ENCODE measurements around the gene DPP4.
"Not testable (repeated sequence)": the region's sequence is repeated elsewhere in the genome, so short reads cannot be mapped to it uniquely, and the experiment has no call there.

The DPP4 gene

DNA sequence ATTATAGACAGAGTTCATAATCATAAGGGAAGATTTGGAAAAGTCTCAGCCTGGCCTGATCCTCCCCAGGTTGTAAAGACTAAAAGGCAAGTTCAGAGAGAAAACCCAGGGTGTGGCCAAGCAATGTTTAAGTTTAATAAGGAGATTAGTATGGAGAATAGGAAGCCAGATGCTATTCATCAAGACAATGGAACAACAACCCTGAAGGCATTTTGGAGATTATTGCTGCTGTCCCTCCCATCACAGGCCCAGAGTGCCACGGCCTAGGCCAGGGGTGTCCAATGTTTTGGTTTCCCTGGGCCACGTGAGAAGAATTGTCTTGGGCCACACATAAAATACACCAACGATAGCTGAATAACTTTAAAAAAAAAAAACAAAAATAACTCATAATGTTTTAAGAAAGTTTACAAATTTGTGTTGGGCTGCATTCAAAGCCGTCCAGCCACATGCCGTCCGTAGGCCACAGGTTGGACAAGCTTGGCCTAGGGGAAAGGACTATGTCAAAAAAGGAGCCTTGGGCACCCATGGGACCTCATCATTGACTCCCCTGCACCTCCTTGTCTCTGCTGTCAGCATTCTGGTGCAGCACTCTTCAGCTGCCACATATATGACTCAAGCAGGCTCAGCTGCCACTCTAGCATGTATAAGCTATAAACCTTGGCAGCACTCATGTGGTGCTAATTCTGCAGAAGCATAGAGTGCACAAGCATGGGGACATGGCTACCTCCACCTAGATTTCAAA, 20.8 kb downstream of the DPP4 start:
- Histone ChIP-seq H3K9ac (ENCODE audit: low read depth, low read length) (no peak overlapping the region), H3K4me2 (ENCODE audit: low read length) (no peak overlapping the region), H3K4me3 (ENCODE audit: low read length) (no peak overlapping the region), H3K9me3 (replicated peaks; ENCODE audit: low read length) (peaks cover 9% of the 10 kb centered on the region), H3K36me3 (ENCODE audit: insufficient read depth, low read length) (no peaks in the 10 kb centered on the region), H3K4me1 (ENCODE audit: control insufficient read depth, insufficient read depth, low read length) (no peaks in the 10 kb centered on the region), H3K27me3 (ENCODE audit: control insufficient read depth, insufficient read depth, low read length) (no peaks in the 10 kb centered on the region)

DNA sequence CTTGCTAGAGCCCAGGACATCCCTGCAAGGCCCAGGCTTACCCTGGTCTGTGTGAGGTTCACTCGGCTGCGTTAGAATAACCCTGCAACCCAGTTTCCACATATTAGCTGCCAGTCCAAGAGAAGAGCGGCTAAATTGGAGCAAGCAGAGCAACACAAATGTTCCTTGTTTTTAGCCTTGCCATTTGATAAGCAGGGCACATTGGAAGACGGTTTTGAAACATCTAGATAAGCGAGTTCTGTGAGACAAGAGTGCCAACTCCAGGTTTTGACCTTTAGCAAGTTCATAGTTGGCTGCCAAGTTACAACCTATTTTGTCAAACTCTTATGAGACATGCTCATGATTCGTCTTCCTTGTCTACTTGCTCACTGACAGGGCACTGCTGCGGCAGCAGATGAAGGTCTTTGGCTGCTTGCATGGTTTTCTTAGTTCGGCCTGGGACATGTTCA, 23.5 kb downstream of the DPP4 start:
- H3K4me2 ChIP-seq (ENCODE audit: low read length), result no peak overlapping the region
- H3K9me3 ChIP-seq (replicated peaks; ENCODE audit: low read length), result no peaks in the 10 kb centered on the region
- no peaks in the 10 kb centered on the region for H3K27me3 ChIP-seq (ENCODE audit: control insufficient read depth, insufficient read depth, low read length)
- H3K36me3 ChIP-seq (ENCODE audit: insufficient read depth, low read length), result no peaks in the 10 kb centered on the region
- no peak overlapping the region for H3K4me3 ChIP-seq (ENCODE audit: low read length)
- H3K4me1 ChIP-seq (ENCODE audit: control insufficient read depth, insufficient read depth, low read length), result no peaks in the 10 kb centered on the region
- no peak overlapping the region for H3K9ac ChIP-seq (ENCODE audit: low read depth, low read length)

GRCh38 chr2:162049089-162049488, 24.9 kb downstream of the DPP4 start:
- not testable (repeated sequence) for H3K36me3 ChIP-seq (ENCODE audit: insufficient read depth, low read length); H3K27me3 ChIP-seq (ENCODE audit: control insufficient read depth, insufficient read depth, low read length); H3K4me3 ChIP-seq (ENCODE audit: low read length); H3K4me2 ChIP-seq (ENCODE audit: low read length); H3K9ac ChIP-seq (ENCODE audit: low read depth, low read length); H3K4me1 ChIP-seq (ENCODE audit: control insufficient read depth, insufficient read depth, low read length); H3K9me3 ChIP-seq (replicated peaks; ENCODE audit: low read length)

DNA sequence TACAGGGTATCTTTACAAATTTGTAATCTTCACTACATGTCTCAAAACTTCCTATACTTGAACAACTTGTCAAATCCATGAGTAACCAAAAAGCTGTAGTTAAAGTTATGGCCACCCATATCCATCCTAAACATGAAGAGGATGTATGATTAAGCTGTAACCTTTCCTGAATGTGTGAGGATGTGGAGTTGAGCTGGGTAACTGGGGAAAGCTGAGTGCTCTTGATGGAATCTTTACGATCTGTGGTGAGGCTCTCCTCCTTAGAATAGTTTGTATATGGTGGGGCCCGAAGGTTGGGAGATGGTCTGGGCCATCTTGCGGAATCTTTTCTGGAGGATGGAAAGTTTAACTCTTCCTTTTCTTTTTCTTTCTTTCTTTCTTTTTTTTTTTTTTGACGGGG, 29.4 kb downstream of the DPP4 start:
- Histone ChIP-seq H3K9me3 (replicated peaks; ENCODE audit: low read length) (no peaks in the 10 kb centered on the region), H3K4me3 (ENCODE audit: low read length) (no peak overlapping the region), H3K4me2 (ENCODE audit: low read length) (no peak overlapping the region), H3K36me3 (ENCODE audit: insufficient read depth, low read length) (peaks cover 11% of the 10 kb centered on the region), H3K9ac (ENCODE audit: low read depth, low read length) (no peak overlapping the region), H3K4me1 (ENCODE audit: control insufficient read depth, insufficient read depth, low read length) (no peaks in the 10 kb centered on the region), H3K27me3 (ENCODE audit: control insufficient read depth, insufficient read depth, low read length) (no peaks in the 10 kb centered on the region)

GRCh38 chr2:162043132-162043531, 30.9 kb downstream of the DPP4 start:
- H3K4me3 ChIP-seq (ENCODE audit: low read length), result no peak overlapping the region
- H3K4me2 ChIP-seq (ENCODE audit: low read length), result no peak overlapping the region
- no peaks in the 10 kb centered on the region for H3K27me3 ChIP-seq (ENCODE audit: control insufficient read depth, insufficient read depth, low read length)
- H3K9me3 ChIP-seq (replicated peaks; ENCODE audit: low read length), result no peaks in the 10 kb centered on the region
- peaks cover 16% of the 10 kb centered on the region for H3K36me3 ChIP-seq (ENCODE audit: insufficient read depth, low read length)
- H3K9ac ChIP-seq (ENCODE audit: low read depth, low read length), result no peak overlapping the region
- no peaks in the 10 kb centered on the region for H3K4me1 ChIP-seq (ENCODE audit: control insufficient read depth, insufficient read depth, low read length)

DNA sequence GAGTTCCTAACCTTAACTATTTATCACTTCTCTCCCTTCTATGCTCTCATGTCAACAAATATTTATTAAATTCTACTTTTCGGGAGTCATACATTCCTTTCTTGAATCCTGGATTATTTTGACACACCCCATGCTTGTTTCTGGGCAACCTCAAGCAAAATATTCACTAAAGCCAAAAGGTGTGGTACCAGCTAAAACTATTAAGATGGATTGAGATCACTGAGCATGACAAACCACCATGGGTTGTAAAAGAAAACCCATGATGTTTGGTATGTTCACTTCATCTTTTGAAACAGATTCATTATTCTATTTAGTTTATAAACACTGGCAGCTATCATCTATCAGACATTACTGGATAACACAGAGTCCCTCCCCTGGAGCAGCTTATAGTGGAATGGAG, 32.5 kb downstream of the DPP4 start:
- Histone ChIP-seq H3K4me3 (ENCODE audit: low read length) (no peak overlapping the region), H3K9ac (ENCODE audit: low read depth, low read length) (no peak overlapping the region), H3K27me3 (ENCODE audit: control insufficient read depth, insufficient read depth, low read length) (no peaks in the 10 kb centered on the region), H3K36me3 (ENCODE audit: insufficient read depth, low read length) (peaks cover 16% of the 10 kb centered on the region), H3K9me3 (replicated peaks; ENCODE audit: low read length) (no peaks in the 10 kb centered on the region), H3K4me2 (ENCODE audit: low read length) (no peak overlapping the region), H3K4me1 (ENCODE audit: control insufficient read depth, insufficient read depth, low read length) (peaks cover 7% of the 10 kb centered on the region)

- peaks cover 18% of the 10 kb centered on the region for H3K36me3 ChIP-seq (ENCODE audit: insufficient read depth, low read length)
- no peaks in the 10 kb centered on the region for H3K9me3 ChIP-seq (replicated peaks; ENCODE audit: low read length)
- no peak overlapping the region for H3K4me3 ChIP-seq (ENCODE audit: low read length)
- H3K27me3 ChIP-seq (ENCODE audit: control insufficient read depth, insufficient read depth, low read length), result no peaks in the 10 kb centered on the region
- H3K9ac ChIP-seq (ENCODE audit: low read depth, low read length), result no peak overlapping the region
- H3K4me2 ChIP-seq (ENCODE audit: low read length), result no peak overlapping the region
- H3K4me1 ChIP-seq (ENCODE audit: control insufficient read depth, insufficient read depth, low read length), result peaks cover 7% of the 10 kb centered on the region
Measured at GRCh38 chr2:162038725-162039124, 35.3 kb downstream of the DPP4 start.

- H3K36me3 ChIP-seq (ENCODE audit: insufficient read depth, low read length), result peaks cover 15% of the 10 kb centered on the region
- peaks cover 7% of the 10 kb centered on the region for H3K4me1 ChIP-seq (ENCODE audit: control insufficient read depth, insufficient read depth, low read length)
- H3K9ac ChIP-seq (ENCODE audit: low read depth, low read length), result no peak overlapping the region
- no peak overlapping the region for H3K4me3 ChIP-seq (ENCODE audit: low read length)
- H3K9me3 ChIP-seq (replicated peaks; ENCODE audit: low read length), result no peaks in the 10 kb centered on the region
- H3K4me2 ChIP-seq (ENCODE audit: low read length), result no peak overlapping the region
- no peaks in the 10 kb centered on the region for H3K27me3 ChIP-seq (ENCODE audit: control insufficient read depth, insufficient read depth, low read length)
Measured at GRCh38 chr2:162037886-162038285, 36.1 kb downstream of the DPP4 start.

GRCh38 chr2:162037028-162037795, 36.8 kb downstream of the DPP4 start:
- Histone ChIP-seq H3K4me1 (ENCODE audit: control insufficient read depth, insufficient read depth, low read length) (peaks cover 7% of the 10 kb centered on the region), H3K9me3 (replicated peaks; ENCODE audit: low read length) (no peaks in the 10 kb centered on the region), H3K27me3 (ENCODE audit: control insufficient read depth, insufficient read depth, low read length) (no peaks in the 10 kb centered on the region), H3K4me2 (ENCODE audit: low read length) (no peak overlapping the region), H3K9ac (ENCODE audit: low read depth, low read length) (no peak overlapping the region), H3K36me3 (ENCODE audit: insufficient read depth, low read length) (peaks cover 11% of the 10 kb centered on the region), H3K4me3 (ENCODE audit: low read length) (no peak overlapping the region)

DNA sequence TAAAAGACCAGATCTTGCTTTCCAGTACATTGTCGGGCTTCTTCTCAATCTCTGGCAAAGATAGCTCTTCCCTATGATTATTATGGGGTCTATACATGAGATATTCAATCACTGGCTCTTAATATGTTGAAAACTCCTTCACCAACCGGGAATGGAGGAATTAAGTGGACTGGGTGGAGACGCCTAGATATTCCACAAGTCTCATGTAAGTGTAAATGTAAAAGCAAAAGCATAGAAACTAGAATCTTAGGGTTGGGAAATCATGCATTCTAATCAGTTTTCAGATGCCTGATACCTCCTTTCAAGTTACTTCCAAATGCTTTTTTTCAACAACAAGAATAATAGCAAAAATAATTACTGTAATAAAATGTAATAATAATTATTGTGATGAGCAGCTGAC, 38.0 kb downstream of the DPP4 start:
- Histone ChIP-seq H3K27me3 (ENCODE audit: control insufficient read depth, insufficient read depth, low read length) (no peaks in the 10 kb centered on the region), H3K36me3 (ENCODE audit: insufficient read depth, low read length) (peaks cover 11% of the 10 kb centered on the region)

GRCh38 chr2:162030363-162031190, 43.4 kb downstream of the DPP4 start:
- Histone ChIP-seq H3K36me3 (ENCODE audit: insufficient read depth, low read length) (peaks cover 1% of the 10 kb centered on the region), H3K27me3 (ENCODE audit: control insufficient read depth, insufficient read depth, low read length) (no peaks in the 10 kb centered on the region), H3K9me3 (replicated peaks; ENCODE audit: low read length) (no peaks in the 10 kb centered on the region), H3K4me1 (ENCODE audit: control insufficient read depth, insufficient read depth, low read length) (peaks cover 25% of the 10 kb centered on the region), H3K9ac (ENCODE audit: low read depth, low read length) (no peak overlapping the region), H3K4me2 (ENCODE audit: low read length) (no peak overlapping the region), H3K4me3 (ENCODE audit: low read length) (no peak overlapping the region)

More for the DNA sequence above, 38.0 kb downstream of the DPP4 start:
- H3K9me3 ChIP-seq (replicated peaks; ENCODE audit: low read length), result no peaks in the 10 kb centered on the region
- no peak overlapping the region for H3K4me3 ChIP-seq (ENCODE audit: low read length)
- no peak overlapping the region for H3K4me2 ChIP-seq (ENCODE audit: low read length)
- no peak overlapping the region for H3K9ac ChIP-seq (ENCODE audit: low read depth, low read length)
- H3K4me1 ChIP-seq (ENCODE audit: control insufficient read depth, insufficient read depth, low read length), result peaks cover 7% of the 10 kb centered on the region

Measured in skeletal muscle satellite cell (primary cell).